ENCODE results near the gene PRMT2.
"Not testable (repeated sequence)": the region's sequence is repeated elsewhere in the genome, so short reads cannot be mapped to it uniquely, and the experiment has no call there.

PRMT2 gene

DNA sequence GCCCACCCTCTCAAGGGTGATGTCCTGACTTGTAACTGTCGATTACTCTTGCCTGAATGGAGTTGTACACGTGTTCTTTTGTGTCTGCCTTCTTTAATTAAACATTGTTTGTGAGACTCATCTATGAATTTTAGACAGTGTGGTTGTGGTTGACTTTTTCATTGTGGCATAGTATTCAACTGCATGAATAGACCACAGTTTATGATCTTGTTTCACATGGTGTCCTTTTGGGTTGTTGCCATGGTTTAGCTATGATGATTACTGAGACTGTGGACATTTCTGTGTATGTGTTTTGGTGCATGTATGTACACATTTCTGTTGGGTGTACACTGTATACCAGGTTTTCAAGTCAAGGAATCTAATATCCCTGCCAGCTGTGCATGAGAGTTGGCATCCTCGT lies 30.1 kb downstream of the PRMT2 start:
- H3K4me3 ChIP-seq = no peak overlapping the region
- no peaks in the 10 kb centered on the region for H3K9me3 ChIP-seq (ENCODE audit: low read depth, low read length)
- H3K27ac ChIP-seq = no peak overlapping the region
- no peak; the same call in 1 of the 2 replicates for TF ChIP-seq POLR2AphosphoS5 (IDR thresholded peaks at IDR 0.05; ENCODE audit: borderline replicate concordance, low read depth, low read length)
- TF ChIP-seq EZH2 (IDR thresholded peaks at IDR 0.05) = no peak
- no peak for TF ChIP-seq FOXP2 (optimal IDR thresholded peaks at IDR 0.05; ENCODE audit: control extremely low read depth, extremely low read length, insufficient read depth)
- no peak overlapping the region for H3K9ac ChIP-seq (ENCODE audit: insufficient read length)
- DNase-seq (ENCODE audit: low read depth, low spot score) = no peak
- H3K36me3 ChIP-seq (ENCODE audit: insufficient read depth, low read length) = peaks cover 25% of the 10 kb centered on the region

- no peaks in the 10 kb centered on the region for H3K9me3 ChIP-seq (ENCODE audit: low read depth, low read length)
- no peak overlapping the region for H3K9ac ChIP-seq (ENCODE audit: insufficient read length)
- H3K4me3 ChIP-seq = peak overlapping the region; percentile 71
- TF ChIP-seq POLR2AphosphoS5 (IDR thresholded peaks at IDR 0.05; ENCODE audit: borderline replicate concordance, low read depth, low read length) = no peak
- TF ChIP-seq FOXP2 (optimal IDR thresholded peaks at IDR 0.05; ENCODE audit: control extremely low read depth, extremely low read length, insufficient read depth) = no peak
- TF ChIP-seq EZH2 (IDR thresholded peaks at IDR 0.05) = no peak
- H3K27ac ChIP-seq = no peak overlapping the region
- peaks cover 25% of the 10 kb centered on the region for H3K36me3 ChIP-seq (ENCODE audit: insufficient read depth, low read length)
- no peak for DNase-seq (ENCODE audit: low read depth, low spot score)
These were observed 31.7 kb downstream of the PRMT2 start for GRCh38 chr21:46666941-46667740.

GRCh38 chr21:46667741-46668380 lies 32.4 kb downstream of the PRMT2 start:
- Histone ChIP-seq H3K9ac (ENCODE audit: insufficient read length) (no peak overlapping the region), H3K36me3 (ENCODE audit: insufficient read depth, low read length) (peaks cover 25% of the 10 kb centered on the region), H3K27ac (no peak overlapping the region; the same call in 1 of the 2 replicates), H3K4me3 (peak overlapping the region; percentile 71), H3K9me3 (ENCODE audit: low read depth, low read length) (no peaks in the 10 kb centered on the region)
- peak; percentile 43; the same call in 1 of the 2 replicates for TF ChIP-seq POLR2AphosphoS5 (IDR thresholded peaks at IDR 0.05; ENCODE audit: borderline replicate concordance, low read depth, low read length)
- TF ChIP-seq FOXP2 (optimal IDR thresholded peaks at IDR 0.05; ENCODE audit: control extremely low read depth, extremely low read length, insufficient read depth) = no peak
- no peak for TF ChIP-seq EZH2 (IDR thresholded peaks at IDR 0.05)
- no peak for DNase-seq (ENCODE audit: low read depth, low spot score)

DNA sequence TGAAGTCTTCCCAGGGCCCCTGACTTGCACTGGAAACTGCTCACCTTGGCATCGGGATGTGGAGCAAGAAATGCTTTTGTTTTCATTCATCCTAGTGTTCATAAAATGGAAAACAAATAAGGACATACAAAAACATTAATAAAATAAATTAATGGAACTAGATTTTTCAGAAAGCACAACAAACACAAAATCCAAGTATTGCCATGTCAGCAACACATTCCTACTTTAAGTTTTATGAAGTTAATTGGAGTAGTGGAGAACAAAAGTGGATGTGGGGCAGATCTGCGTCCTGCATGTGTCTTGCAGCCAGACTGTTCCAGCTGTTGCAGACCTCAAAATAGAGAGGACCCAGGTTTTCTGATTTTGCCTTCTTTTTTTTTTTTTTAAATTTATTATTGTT lies 32.9 kb downstream of the PRMT2 start:
- Histone ChIP-seq H3K27ac (no peak overlapping the region; the same call in 1 of the 2 replicates), H3K4me3 (peak overlapping the region; percentile 71), H3K9me3 (ENCODE audit: low read depth, low read length) (no peaks in the 10 kb centered on the region), H3K9ac (ENCODE audit: insufficient read length) (no peak overlapping the region), H3K36me3 (ENCODE audit: insufficient read depth, low read length) (peaks cover 23% of the 10 kb centered on the region)
- DNase-seq (ENCODE audit: low read depth, low spot score) = no peak
- TF ChIP-seq EZH2 (IDR thresholded peaks at IDR 0.05) (no peak), FOXP2 (optimal IDR thresholded peaks at IDR 0.05; ENCODE audit: control extremely low read depth, extremely low read length, insufficient read depth) (no peak), POLR2AphosphoS5 (IDR thresholded peaks at IDR 0.05; ENCODE audit: borderline replicate concordance, low read depth, low read length) (no peak)

GRCh38 chr21:46668904-46669303 lies 33.4 kb downstream of the PRMT2 start:
- peaks cover 17% of the 10 kb centered on the region for H3K36me3 ChIP-seq (ENCODE audit: insufficient read depth, low read length)
- H3K9me3 ChIP-seq (ENCODE audit: low read depth, low read length); H3K4me3 ChIP-seq; H3K9ac ChIP-seq (ENCODE audit: insufficient read length); H3K27ac ChIP-seq; DNase-seq (ENCODE audit: low read depth, low spot score): not testable (repeated sequence)

- H3K4me3 ChIP-seq = no peak overlapping the region
- DNase-seq (ENCODE audit: low read depth, low spot score) = no peak
- TF ChIP-seq POLR2AphosphoS5 (IDR thresholded peaks at IDR 0.05; ENCODE audit: borderline replicate concordance, low read depth, low read length) (no peak), EZH2 (IDR thresholded peaks at IDR 0.05) (no peak), FOXP2 (optimal IDR thresholded peaks at IDR 0.05; ENCODE audit: control extremely low read depth, extremely low read length, insufficient read depth) (no peak)
These were observed 39.0 kb downstream of the PRMT2 start for GRCh38 chr21:46674430-46675007.

DNA sequence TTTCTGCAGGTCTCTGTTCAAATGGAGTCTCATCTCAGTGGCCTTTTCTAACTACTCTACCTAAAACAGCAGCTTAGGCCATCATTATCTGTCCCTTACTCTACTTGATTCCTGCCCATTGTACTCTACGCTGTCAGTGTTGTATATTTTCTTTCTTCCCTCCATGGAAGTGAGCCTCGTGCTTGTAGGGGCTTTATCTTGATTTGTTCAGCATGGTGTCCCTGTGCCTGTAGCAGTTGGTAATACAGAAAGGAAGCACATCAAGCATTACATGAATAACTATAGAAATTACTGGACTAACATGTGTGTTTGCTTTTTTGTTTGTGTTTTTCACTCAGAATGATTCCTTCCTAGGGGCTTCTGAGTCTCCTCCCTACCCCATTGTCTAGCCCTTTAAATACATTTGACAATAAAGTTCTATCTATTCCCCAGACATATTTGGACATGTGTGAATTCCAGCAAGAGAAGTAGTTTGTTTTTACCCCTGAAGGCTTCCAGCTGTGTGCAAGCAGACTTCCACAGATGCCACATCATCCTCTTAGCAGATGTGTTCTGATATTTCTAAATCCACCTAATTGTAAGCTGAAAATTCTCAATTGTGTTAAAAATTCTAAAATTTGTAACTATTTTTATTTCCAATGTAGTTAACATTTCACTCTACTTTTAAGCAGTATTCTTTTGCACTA lies 40.3 kb downstream of the PRMT2 start:
- Histone ChIP-seq H3K27ac (peak overlapping the region; percentile 71), H3K9ac (ENCODE audit: insufficient read length) (no peak overlapping the region), H3K9me3 (ENCODE audit: low read depth, low read length) (no peaks in the 10 kb centered on the region), H3K36me3 (ENCODE audit: insufficient read depth, low read length) (no peaks in the 10 kb centered on the region), H3K4me3 (no peak overlapping the region)
- no peak for TF ChIP-seq EZH2 (IDR thresholded peaks at IDR 0.05)
- no peak for TF ChIP-seq FOXP2 (optimal IDR thresholded peaks at IDR 0.05; ENCODE audit: control extremely low read depth, extremely low read length, insufficient read depth)
- TF ChIP-seq POLR2AphosphoS5 (IDR thresholded peaks at IDR 0.05; ENCODE audit: borderline replicate concordance, low read depth, low read length) = no peak
- no peak for DNase-seq (ENCODE audit: low read depth, low spot score)

More at GRCh38 chr21:46674430-46675007, 39.0 kb downstream of the PRMT2 start:
- H3K27ac ChIP-seq = no peak overlapping the region
- no peaks in the 10 kb centered on the region for H3K36me3 ChIP-seq (ENCODE audit: insufficient read depth, low read length)
- H3K9me3 ChIP-seq (ENCODE audit: low read depth, low read length) = no peaks in the 10 kb centered on the region
- H3K9ac ChIP-seq (ENCODE audit: insufficient read length) = no peak overlapping the region

- H3K36me3 ChIP-seq (ENCODE audit: insufficient read depth, low read length); H3K4me3 ChIP-seq; H3K27ac ChIP-seq; H3K9me3 ChIP-seq (ENCODE audit: low read depth, low read length); DNase-seq (ENCODE audit: low read depth, low spot score); H3K9ac ChIP-seq (ENCODE audit: insufficient read length): not testable (repeated sequence)
These were observed 41.1 kb downstream of the PRMT2 start for GRCh38 chr21:46676542-46676941.

DNA sequence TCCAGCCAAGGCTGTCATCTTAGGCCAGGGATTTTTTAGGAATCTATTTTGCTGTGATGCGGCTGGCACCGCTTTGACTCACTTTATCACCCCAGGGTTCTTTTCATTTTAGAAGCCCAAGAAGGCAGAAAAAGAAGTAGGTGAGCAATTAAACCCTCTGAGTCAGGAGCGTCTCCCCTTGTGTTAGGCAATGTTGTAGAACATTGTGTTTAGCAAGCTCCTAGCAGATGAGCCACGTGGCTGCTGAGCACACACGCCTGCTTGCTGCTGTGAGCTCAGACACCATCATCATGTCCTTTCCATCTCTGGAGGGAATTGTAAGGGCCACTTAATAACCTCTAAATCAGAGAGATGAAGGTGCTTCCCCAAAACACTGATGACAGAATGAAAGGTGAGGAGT lies 46.1 kb downstream of the PRMT2 start:
- H3K36me3 ChIP-seq (ENCODE audit: insufficient read depth, low read length); DNase-seq (ENCODE audit: low read depth, low spot score); H3K9ac ChIP-seq (ENCODE audit: insufficient read length); H3K9me3 ChIP-seq (ENCODE audit: low read depth, low read length): not testable (repeated sequence)
- Histone ChIP-seq H3K27ac (peak overlapping the region; percentile 57; the same call in 1 of the 2 replicates), H3K4me3 (peak overlapping the region; percentile 40; the same call in 1 of the 2 replicates)

DNA sequence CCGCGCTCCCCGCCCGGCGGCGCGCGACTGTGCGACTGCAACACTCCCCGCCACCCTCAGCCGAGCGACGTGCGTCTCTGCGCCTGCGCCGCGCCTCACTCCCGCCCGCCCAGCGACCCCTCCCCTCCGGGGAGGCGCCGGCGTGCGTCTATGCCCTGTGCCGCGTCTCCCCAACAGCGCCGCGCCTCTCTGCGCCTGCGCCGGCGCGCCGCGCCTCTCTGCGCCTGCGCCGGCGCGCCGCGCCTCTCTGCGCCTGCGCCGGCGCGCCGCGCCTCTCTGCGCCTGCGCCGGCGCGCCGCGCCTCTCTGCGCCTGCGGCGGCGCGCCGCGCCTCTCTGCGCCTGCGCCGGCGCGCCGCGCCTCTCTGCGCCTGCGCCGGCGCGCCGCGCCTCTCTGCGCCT lies 63.2 kb downstream of the PRMT2 start:
- H3K9ac ChIP-seq (ENCODE audit: insufficient read length); DNase-seq (ENCODE audit: low read depth, low spot score); H3K4me3 ChIP-seq; H3K36me3 ChIP-seq (ENCODE audit: insufficient read depth, low read length); H3K27ac ChIP-seq; H3K9me3 ChIP-seq (ENCODE audit: low read depth, low read length): not testable (repeated sequence)

DNA sequence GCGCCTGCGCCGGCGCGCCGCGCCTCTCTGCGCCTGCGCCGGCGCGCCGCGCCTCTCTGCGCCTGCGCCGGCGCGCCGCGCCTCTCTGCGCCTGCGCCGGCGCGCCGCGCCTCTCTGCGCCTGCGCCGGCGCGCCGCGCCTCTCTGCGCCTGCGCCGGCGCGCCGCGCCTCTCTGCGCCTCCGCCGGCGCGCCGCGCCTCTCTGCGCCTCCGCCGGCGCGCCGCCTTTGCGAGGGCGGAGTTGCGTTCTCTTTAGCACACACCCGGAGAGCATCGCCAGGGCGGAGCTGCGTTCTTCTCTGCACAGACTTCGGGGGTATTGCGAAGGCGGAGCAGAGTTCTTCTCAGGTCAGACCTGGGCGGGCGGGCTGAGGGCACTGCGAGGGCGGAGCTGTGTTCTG lies 63.6 kb downstream of the PRMT2 start:
- not testable (repeated sequence) for H3K27ac ChIP-seq; H3K9me3 ChIP-seq (ENCODE audit: low read depth, low read length); H3K9ac ChIP-seq (ENCODE audit: insufficient read length); H3K36me3 ChIP-seq (ENCODE audit: insufficient read depth, low read length); DNase-seq (ENCODE audit: low read depth, low spot score); H3K4me3 ChIP-seq

All from SK-N-MC (cell line).